Neural cell (in vitro differentiated cells): ENCODE results near the gene PSMB4.

Source experiments
- CTCF ChIP-seq: fragments of 450-650 bp; IDR thresholded peaks from 2 replicates; pipeline ENCODE4 v1.5.1; 2014; ENCODE audit warnings: antibody characterized with exemption, mild to moderate bottlenecking, moderate library complexity; ENCODE audit not compliant: poor library complexity, severe bottlenecking
- EP300 ChIP-seq: fragments of 450-650 bp; conservative IDR thresholded peaks from 2 replicates; pipeline ENCODE4 v1.6.1; 2014; ENCODE audit warnings: antibody characterized with exemption, mild to moderate bottlenecking, moderate library complexity; ENCODE audit not compliant: poor library complexity, severe bottlenecking
- EZH2 ChIP-seq: fragments of 200-600, 300-800 bp; shearing (Covaris generic), sonication (generic); IDR thresholded peaks from 2 replicates; pipeline ENCODE4 v1.6.1; 2014; ENCODE audit warnings: antibody characterized with exemption, low read length, borderline replicate concordance, mild to moderate bottlenecking; ENCODE audit not compliant: insufficient read depth, poor library complexity, severe bottlenecking
- POLR2AphosphoS5 ChIP-seq: IDR thresholded peaks from 2 replicates; pipeline ENCODE4 v1.6.1; 2012
- RAD21 ChIP-seq: fragments of 450-650 bp; conservative IDR thresholded peaks from 2 replicates; pipeline ENCODE4 v1.6.1; 2014; ENCODE audit warnings: antibody characterized with exemption, mild to moderate bottlenecking, moderate library complexity
- REST ChIP-seq: IDR thresholded peaks from 2 replicates; pipeline ENCODE4 v1.6.1; 2012; ENCODE audit warnings: borderline replicate concordance
- TAF1 ChIP-seq: IDR thresholded peaks from 2 replicates; pipeline ENCODE4 v1.6.1; 2012; ENCODE audit warnings: low read depth

- TF ChIP-seq CTCF (no peak), POLR2AphosphoS5 (no peak), EZH2 (no peak), RAD21 (no peak), EP300 (no peak), TAF1 (no peak), REST (no peak)
Measured at GRCh38 chr1:151435174-151435573, 35.8 kb downstream of the PSMB4 start.
